OCI-LY7 (cell line): Measurements from ENCODE around the gene UQCR10. TPM values are rescaled to one million over a fixed set of nuclear protein-coding genes. Genes with fewer than 3 reads are reported as not detected.

Source experiments
- BruUV-seq: library from RNA; stranded (reverse); fragments of 400-500 nt; replicated peaks from 2 replicates; lab custom pipeline; 2021; lab: Mats Ljungman, UMichigan
- CTCF ChIA-PET: fragments of 300-600 bp; sonication (Branson Sonifier 250); formaldehyde crosslinking; loops from one replicate; lab custom pipeline; 2022; ENCODE audit warnings: antibody characterized with exemption; ENCODE audit not compliant: unreplicated experiment; lab: Charles Lee
- POLR2A ChIA-PET: fragments of 300-600 bp; sonication (Branson Sonifier 250); formaldehyde crosslinking; loops from one replicate; lab custom pipeline; 2022; ENCODE audit warnings: antibody characterized with exemption; lab: Charles Lee
- DNase-seq: peaks from one replicate; pipeline ENCODE4 v3.0.0-alpha.2; 2015; ENCODE audit warnings: low spot score
- H2AFZ ChIP-seq: fragments of 200-600 bp; sonication (generic), shearing (Covaris generic); 2 replicates; pipeline ENCODE4 v1.6.1; 2014; ENCODE audit warnings: mild to moderate bottlenecking, antibody characterized with exemption, low read length, moderate library complexity
- H3K27ac ChIP-seq: fragments of 200-600 bp; sonication (generic); 2 replicates; pipeline ENCODE4 v1.5.1; 2014; ENCODE audit warnings: mixed run types, low read depth, mild to moderate bottlenecking, moderate library complexity, low read length, inconsistent platforms; ENCODE audit not compliant: poor library complexity, severe bottlenecking
- H3K36me3 ChIP-seq: fragments of 200-600 bp; sonication (generic); 2 replicates; pipeline ENCODE4 v1.6.1; 2014; ENCODE audit warnings: mild to moderate bottlenecking, antibody characterized with exemption, low read length, moderate library complexity, mixed read lengths; ENCODE audit not compliant: insufficient read depth
- H3K4me1 ChIP-seq: fragments of 200-600 bp; sonication (generic); 2 replicates; pipeline ENCODE4 v1.5.1; 2014; ENCODE audit warnings: mild to moderate bottlenecking, low read length; ENCODE audit not compliant: insufficient read depth, poor library complexity, severe bottlenecking
- H3K4me2 ChIP-seq: fragments of 200-600 bp; sonication (generic); 2 replicates; pipeline ENCODE4 v1.6.1; 2014; ENCODE audit warnings: mild to moderate bottlenecking, low read length
- H3K4me3 ChIP-seq: fragments of 200-600 bp; sonication (generic); 2 replicates; pipeline ENCODE4 v1.5.1; 2014; ENCODE audit warnings: mild to moderate bottlenecking, low read depth, low read length; ENCODE audit not compliant: poor library complexity, severe bottlenecking
- H3K79me2 ChIP-seq: fragments of 200-600 bp; sonication (generic); 2 replicates; pipeline ENCODE4 v1.6.1; 2016; ENCODE audit warnings: low read depth, mild to moderate bottlenecking, low read length, moderate library complexity, mixed read lengths; ENCODE audit not compliant: insufficient read depth
- H3K9me2 ChIP-seq: fragments of 200-600 bp; sonication (generic); 2 replicates; pipeline ENCODE4 v1.6.1; 2016; ENCODE audit warnings: mild to moderate bottlenecking, low read length, mixed read lengths; ENCODE audit not compliant: insufficient read depth
- H3K9me3 ChIP-seq: fragments of 200-600 bp; sonication (generic); 2 replicates; pipeline ENCODE4 v1.6.1; 2014; ENCODE audit warnings: mild to moderate bottlenecking, mixed run types, low read length, mixed read lengths
- H4K20me1 ChIP-seq: fragments of 200-600 bp; sonication (generic); 2 replicates; pipeline ENCODE4 v1.6.1; 2014; ENCODE audit warnings: mild to moderate bottlenecking, antibody characterized with exemption, low read length, moderate library complexity, mixed read lengths; ENCODE audit not compliant: insufficient read depth
- EZH2phosphoT487 ChIP-seq: fragments of 200-600 bp; sonication (generic); IDR thresholded peaks from 2 replicates; pipeline ENCODE4 v1.6.1; 2018; ENCODE audit warnings: low read depth, borderline replicate concordance, mild to moderate bottlenecking, mixed run types, antibody characterized with exemption, low read length, moderate library complexity, mixed read lengths
- intact Hi-C: fragments of 100-400 bp; cut with micrococcal nuclease; formaldehyde crosslinking; loops from one replicate; pipeline ENCODE4 v1.10.0; 2022; ENCODE audit not compliant: unreplicated experiment
- total RNA-seq, 2 experiments: library from RNA; depleted of rRNA in 1 of 2; stranded (reverse); fragments of >200 nt in 1 of 2; shearing (Covaris generic) in 1 of 2; gene quantifications; 2 replicates each; pipeline ENCODE4 v1.2.3, GENCODE V29; 2014 to 2022
- TF ChIP-seq, protein P1 (sequence below): fragments of 200-600 bp; sonication (generic); conservative IDR thresholded peaks from 2 replicates; pipeline ENCODE4 v1.5.1; 2014; ENCODE audit warnings: mild to moderate bottlenecking, antibody characterized with exemption, low read length, moderate library complexity, mixed read lengths

UQCR10 gene
- total RNA-seq, 2 experiments from 2014 or later = 104 to 108 TPM

DNA sequence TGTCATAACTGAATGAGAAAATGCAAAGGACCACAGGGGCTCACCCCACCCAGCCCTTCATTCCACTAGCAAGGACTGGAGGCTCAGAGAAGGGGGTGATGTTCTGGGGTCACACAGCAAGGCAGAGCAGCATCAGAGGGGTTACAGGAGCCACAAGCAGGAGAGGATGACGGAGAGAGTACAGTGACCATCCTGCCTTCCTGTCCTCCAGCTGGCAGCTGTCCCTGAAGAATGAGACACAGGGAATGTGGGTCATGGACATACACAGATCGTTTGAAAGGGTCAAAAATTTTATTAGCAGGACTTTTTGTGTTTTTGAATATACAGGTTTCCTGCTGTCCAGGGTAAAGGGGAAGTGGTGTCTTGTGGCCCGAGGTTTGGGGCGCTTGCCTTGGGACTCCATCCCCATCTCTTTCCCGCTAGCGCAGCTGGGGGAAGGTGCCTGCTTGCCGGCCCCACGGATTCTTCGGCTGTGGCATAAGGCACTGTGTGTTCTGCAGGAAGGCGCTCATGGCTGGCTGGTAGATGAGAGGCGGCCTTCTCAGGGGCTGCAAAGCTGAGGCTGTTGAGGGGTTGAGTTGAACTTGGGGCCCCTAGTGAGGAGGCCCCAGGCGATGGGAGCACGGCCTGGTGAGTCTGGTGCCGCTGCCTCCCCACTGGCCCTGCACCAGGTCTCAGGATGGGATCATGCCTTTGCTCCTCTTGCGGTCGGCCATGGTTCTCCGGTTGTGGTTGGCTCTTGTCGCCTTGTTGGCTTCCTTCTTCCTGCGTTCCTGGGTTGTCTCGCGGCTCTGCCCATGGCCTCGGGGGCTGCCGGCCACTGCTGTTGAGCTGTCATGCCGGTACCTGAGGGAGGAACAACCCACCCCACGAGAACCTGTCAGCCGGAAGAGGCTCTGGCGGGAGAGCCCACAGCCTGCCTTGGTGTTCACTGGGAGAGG, 21.4 kb downstream of the UQCR10 start:
- H3K4me1 ChIP-seq = no peaks in the 10 kb centered on the region
- CTCF ChIA-PET = interaction anchor here (0.6 kb wide), 1 partner anchor 27 kb away, joined by 3 read pairs; no protein-coding TSS in a partner anchor
- TSS peak; percentile 84 for BruUV-seq
- DNase-seq = no peak
- H3K9me2 ChIP-seq = no peaks in the 10 kb centered on the region
- no peak overlapping the region for H3K4me2 ChIP-seq
- POLR2A ChIA-PET = no interaction called here
- intact Hi-C loops = no loop called here
- H4K20me1 ChIP-seq = no peaks in the 10 kb centered on the region
- no peaks in the 10 kb centered on the region for H3K79me2 ChIP-seq
- peaks cover 52% of the 10 kb centered on the region for H3K36me3 ChIP-seq
- H3K9me3 ChIP-seq = no peaks in the 10 kb centered on the region
- TF ChIP-seq EZH2phosphoT487 = no peak
- TF ChIP-seq, protein P1, sequence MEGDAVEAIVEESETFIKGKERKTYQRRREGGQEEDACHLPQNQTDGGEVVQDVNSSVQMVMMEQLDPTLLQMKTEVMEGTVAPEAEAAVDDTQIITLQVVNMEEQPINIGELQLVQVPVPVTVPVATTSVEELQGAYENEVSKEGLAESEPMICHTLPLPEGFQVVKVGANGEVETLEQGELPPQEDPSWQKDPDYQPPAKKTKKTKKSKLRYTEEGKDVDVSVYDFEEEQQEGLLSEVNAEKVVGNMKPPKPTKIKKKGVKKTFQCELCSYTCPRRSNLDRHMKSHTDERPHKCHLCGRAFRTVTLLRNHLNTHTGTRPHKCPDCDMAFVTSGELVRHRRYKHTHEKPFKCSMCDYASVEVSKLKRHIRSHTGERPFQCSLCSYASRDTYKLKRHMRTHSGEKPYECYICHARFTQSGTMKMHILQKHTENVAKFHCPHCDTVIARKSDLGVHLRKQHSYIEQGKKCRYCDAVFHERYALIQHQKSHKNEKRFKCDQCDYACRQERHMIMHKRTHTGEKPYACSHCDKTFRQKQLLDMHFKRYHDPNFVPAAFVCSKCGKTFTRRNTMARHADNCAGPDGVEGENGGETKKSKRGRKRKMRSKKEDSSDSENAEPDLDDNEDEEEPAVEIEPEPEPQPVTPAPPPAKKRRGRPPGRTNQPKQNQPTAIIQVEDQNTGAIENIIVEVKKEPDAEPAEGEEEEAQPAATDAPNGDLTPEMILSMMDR = no peak
- H3K27ac ChIP-seq = no peak overlapping the region
- no peak overlapping the region for H3K4me3 ChIP-seq
- no peak overlapping the region for H2AFZ ChIP-seq

DNA sequence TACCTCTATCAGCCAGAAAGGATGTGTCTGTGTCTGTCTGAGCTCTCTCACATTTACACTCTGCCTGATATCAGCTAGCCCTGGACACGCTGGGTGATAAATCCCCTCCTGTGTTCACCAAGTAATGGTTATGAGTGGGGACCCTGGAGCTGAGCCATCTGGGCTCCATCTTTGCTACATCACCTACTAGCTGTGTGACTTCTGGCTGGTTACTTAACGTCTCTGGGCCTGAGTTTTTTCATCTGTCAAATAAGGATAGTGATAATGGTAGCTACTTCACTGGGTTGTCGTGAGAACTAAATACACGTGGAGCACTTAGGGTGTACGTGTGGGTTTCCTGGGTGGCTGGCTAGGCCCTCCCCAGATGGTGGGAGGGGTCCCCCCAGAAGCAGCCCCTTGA, 22.9 kb downstream of the UQCR10 start:
- no peaks in the 10 kb centered on the region for H3K79me2 ChIP-seq
- ChIA-PET POLR2A (no interaction called here), CTCF (no interaction called here)
- H3K9me2 ChIP-seq = no peaks in the 10 kb centered on the region
- H3K4me2 ChIP-seq = no peak overlapping the region
- no peak overlapping the region for H2AFZ ChIP-seq
- no peak overlapping the region for H3K4me3 ChIP-seq
- TF ChIP-seq, protein P1 = no peak
- no peak for TF ChIP-seq EZH2phosphoT487
- H4K20me1 ChIP-seq = no peaks in the 10 kb centered on the region
- DNase-seq = no peak
- no TSS peak for BruUV-seq
- H3K9me3 ChIP-seq = no peaks in the 10 kb centered on the region
- peaks cover 59% of the 10 kb centered on the region for H3K36me3 ChIP-seq
- no peak overlapping the region for H3K27ac ChIP-seq
- intact Hi-C loops = no loop called here
- H3K4me1 ChIP-seq = no peaks in the 10 kb centered on the region

DNA sequence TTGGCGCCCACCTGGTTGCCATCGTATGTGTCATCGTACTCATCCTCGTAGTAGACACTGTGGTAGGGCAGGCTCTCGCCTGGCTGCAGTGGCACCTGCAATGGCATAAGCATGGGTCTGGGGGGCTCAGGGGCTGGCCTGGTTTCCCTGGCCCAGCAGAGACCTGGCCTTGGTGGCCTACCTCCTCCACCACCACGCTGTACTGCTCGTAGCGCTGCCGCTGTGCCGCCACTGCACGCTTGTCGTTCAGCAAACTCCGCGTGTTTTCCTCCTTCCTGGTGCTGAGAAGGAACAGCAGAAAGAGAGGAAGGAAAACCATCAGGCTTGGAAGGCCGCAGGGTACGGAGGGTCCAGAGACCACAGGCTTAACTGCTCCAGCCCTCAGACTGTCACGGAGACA, 26.2 kb downstream of the UQCR10 start:
- Histone ChIP-seq H3K4me3 (no peak overlapping the region), H3K36me3 (peaks cover 83% of the 10 kb centered on the region), H3K9me3 (no peaks in the 10 kb centered on the region), H3K4me1 (peaks cover 17% of the 10 kb centered on the region), H2AFZ (no peak overlapping the region), H3K9me2 (no peaks in the 10 kb centered on the region), H4K20me1 (no peaks in the 10 kb centered on the region), H3K27ac (no peak overlapping the region), H3K4me2 (no peak overlapping the region), H3K79me2 (no peaks in the 10 kb centered on the region)
- DNase-seq = no peak
- TF ChIP-seq, protein P1 = no peak
- ChIA-PET CTCF (no interaction called here), POLR2A (no interaction called here)
- intact Hi-C loops = no loop called here
- BruUV-seq = no TSS peak
